Forelimb muscle (tissue), 1 donor: ENCODE measurements around the gene RANBP3L. TPM values are rescaled to one million over a fixed set of nuclear protein-coding genes. Genes with fewer than 3 reads are reported as not detected.
"Not testable (repeated sequence)": the region's sequence is repeated elsewhere in the genome, so short reads cannot be mapped to it uniquely, and the experiment has no call there.

Experiments
- DNase-seq: peaks from one replicate; pipeline ENCODE4 v3.0.0-alpha.2; 2013; ENCODE audit warnings: low read depth
- polyA plus RNA-seq: library from polyadenylated mRNA; unstranded; fragments of 120-200 nt; gene quantifications from one replicate; pipeline ENCODE4 v1.2.1, GENCODE V29; 2013; ENCODE audit not compliant: insufficient read length

Gene RANBP3L
- 0.47 TPM for polyA plus RNA-seq

DNA sequence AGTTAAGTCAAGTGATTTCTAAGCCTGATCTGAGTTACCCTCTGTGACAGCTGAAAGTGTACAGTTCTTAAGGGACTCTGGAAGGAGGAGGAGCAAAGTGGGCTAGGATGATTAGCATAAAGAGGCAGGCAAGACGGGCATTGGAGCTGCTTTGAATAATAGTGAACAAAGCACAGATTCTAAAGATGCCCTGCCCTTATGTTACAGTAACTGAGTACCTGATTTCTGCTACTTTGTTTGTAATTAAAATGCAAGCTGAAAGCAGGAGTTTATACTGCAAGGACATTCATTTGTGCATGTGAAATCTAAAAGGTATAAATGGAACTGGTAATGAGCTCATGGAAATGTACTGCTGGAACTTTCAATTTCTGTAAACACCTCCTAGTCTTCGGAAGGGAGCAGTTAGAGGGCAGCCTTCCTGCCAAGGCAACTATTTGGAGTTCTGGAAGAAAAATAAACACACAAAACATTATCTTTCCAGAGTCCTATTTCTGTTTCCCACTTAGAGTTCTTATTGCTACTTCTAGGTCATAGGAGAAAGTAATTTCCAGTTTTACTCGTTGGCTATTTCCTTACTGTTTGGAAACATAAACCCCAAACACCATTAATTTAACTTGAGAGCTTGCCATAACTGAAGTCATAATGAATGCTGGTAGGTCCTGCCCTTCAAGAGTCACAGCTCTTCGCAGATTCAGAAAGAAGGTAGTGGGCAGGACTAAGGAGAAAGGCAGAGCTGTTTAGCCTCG is at the start of gene RANBP3L:
Gene RANBP3L, minus strand, starts transcription at position 45 of the 746 bp plus-strand sequence. CDS start 486 bp downstream, outside the sequence.
- DNase-seq: peak; percentile 22

DNA sequence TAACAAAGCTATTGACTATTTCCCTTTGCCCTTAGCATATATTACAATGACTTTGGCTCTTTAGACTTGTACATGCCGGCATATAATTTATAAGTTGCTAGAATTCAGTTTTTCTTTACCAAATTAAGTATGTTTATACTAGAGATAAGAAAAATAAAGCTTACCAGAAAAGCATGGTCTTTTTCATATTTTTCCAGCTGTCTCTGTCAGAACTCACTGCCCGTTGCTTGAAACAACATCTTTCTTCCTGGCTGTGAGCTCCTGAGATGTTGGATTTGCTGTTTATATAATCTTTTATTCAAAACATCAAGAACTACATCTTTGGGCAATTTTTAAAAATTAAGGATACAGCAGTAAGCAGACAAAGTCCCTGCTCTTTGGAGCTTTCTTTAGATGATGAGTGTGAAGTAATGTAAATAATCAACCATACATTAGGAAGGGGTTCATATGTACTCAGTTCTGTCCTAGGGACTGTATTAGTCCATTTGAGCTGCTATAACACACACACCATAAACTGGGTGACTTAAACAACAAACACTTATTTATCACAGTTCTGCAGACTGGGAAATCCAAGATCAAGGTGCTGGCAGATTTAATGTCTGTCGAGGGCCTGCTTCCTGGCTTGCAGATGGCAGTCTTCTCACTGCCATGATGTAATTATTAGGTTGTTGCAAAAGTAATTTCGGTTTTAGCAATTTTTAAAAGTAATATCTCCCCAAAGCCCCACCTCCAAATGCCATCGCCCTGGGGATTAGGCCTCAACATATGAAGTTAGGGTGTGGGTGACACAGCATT is 45.4 kb upstream of the RANBP3L start:
- DNase-seq: no peak

GRCh38 chr5:36344899-36345298 is 43.2 kb upstream of the RANBP3L start:
- no peak for DNase-seq

- DNase-seq: not testable (repeated sequence)
Measured at GRCh38 chr5:36341720-36342119, 40.0 kb upstream of the RANBP3L start.

GRCh38 chr5:36337597-36337996 is 35.9 kb upstream of the RANBP3L start:
- no peak for DNase-seq

DNA sequence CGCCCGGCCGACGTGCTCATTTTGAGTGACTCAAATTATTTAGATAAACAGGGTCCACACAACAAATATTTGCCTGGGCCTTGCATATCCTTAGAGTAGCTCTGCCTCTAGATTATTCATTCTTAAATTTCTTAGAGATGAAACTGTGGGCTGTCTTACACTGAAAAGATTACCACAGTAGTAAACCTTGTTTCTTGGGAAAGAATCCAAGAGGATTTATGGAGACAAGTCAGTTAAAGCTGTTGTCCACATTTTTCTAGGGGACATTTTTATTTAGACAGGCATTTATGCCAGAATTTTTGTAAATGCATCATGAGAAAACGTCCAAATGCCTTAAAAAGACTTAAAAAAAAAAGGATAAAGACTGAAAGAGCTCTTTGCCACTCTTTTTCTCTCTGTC is 32.6 kb upstream of the RANBP3L start:
- no peak for DNase-seq

DNA sequence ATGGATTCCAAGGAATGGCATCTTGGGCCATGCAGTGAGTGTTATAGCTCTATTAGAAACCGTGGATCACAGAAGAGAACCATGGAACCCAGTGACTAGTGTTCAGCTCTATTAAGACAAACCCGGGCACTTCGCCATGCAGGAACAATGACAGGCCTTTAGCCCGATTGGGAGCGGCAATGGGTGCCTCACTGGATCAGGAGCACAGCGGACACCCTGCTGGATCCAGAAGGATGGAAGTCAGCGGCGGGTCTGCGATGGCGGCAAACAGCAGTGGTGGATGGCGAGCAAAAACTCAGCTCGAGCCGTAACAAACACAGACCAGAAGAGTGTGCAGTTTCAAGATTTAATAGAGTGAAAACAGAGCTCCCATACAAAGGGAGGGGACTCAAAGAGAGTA is 31.0 kb upstream of the RANBP3L start:
- DNase-seq: not testable (repeated sequence)

- no peak for DNase-seq
Measured at GRCh38 chr5:36325196-36325595, 23.5 kb upstream of the RANBP3L start.

- DNase-seq: no peak
Measured at GRCh38 chr5:36323926-36324781, 22.5 kb upstream of the RANBP3L start.

DNA sequence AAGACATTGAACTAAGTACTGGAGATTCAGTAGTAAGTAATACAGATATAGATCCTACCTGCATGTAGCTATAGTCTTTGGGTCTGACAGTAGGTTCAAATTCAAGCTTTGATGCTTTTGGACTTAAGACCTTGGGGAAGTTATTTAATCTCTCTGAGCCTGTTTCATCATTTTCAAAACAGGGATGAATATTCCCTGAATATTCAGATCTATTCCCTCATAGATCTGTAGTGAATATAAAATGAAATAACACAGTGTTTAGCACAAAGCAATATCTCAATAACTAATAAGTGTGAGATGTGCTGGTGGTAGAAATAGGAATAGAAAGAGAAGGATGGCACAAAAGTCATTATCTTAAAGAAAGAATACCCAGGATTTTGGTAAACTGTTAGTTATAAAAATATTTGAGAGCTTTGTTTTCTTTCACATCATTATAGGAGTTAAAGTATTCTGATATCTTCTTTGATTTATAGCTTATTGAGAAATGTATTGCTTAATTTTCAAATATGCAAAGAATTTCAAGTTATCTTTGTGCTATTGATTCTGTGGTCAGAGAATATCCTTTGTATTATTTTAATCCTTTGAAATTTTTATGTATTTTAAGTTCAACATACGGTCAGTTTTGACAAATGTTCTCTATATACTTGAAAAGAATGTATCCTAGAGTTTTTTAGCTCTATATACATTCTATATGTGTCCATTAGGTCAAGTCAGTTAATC is 11.4 kb upstream of the RANBP3L start:
- no peak for DNase-seq

- no peak for DNase-seq
Measured at GRCh38 chr5:36311956-36312355, 10.3 kb upstream of the RANBP3L start.

GRCh38 chr5:36310138-36310537 is 8.4 kb upstream of the RANBP3L start:
- DNase-seq: no peak

DNA sequence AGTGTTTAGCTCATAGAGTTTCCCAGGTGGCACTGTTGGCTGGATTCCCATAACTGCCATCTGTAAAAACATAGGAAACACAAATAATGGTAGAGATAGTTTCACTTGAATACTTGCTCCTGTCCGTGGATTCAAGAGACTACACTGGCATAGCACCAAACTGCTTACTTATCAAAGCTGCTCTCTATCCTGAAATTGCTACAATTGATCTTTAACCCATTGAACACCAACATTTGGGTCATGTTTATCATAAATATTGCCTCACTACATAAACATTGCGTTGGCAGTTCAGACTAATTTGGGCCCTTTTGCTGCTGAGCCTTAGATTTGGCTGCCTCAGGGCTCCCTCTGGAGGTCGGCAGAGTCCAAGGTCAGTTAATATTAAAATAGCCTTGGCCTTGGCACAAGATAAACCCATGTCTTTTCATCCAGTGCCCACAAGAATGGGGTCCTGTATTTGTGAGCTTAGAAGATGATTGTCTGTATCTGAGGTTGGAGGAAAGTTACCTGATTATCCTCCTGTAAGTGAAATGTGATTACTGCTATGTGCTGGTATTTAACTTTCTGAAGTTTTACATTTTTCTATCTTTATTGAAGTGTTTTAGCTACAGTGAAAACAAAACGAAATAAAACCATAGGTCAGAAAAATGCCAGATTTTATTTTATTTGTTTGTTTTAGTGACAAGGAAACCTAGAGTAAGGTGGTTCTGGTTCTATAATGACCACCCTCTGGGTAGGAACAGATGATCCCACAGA is 4.0 kb upstream of the RANBP3L start:
- peak; percentile 22 for DNase-seq

DNA sequence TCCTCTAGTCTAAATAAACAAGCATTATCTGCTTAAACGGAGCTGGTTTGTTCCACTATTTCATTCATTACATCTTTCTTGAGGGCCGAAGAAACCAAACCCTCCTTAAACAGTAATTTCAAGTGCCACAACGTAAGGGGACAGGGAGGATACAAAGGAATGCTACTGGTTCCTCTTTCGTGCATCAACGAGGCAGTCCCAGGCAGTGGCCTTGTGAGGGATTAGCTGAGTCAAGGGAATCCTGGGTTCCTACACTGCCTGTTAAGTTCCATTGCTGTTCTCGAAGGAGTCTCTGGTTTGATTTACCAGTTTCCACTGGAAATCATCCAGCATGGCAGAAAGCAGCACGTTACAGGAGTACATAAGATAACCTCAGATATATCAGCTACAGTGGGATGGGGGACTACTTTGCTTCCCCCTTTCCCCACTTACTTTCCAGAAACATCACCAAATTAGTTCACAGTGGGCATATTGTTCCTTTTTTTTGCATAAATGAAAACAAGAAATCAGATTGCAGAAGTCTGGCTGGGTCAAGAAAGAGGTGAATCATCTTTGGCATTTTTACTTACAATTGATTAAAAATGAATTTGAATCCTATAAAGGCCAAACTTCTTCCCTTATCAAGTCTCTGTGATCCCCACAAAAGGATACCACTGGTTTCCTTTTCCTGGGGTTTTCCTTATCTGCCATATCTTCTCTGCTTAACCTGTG is 2.5 kb upstream of the RANBP3L start:
- no peak for DNase-seq

- no peak for DNase-seq
Measured at GRCh38 chr5:36300927-36301540, 668 bp downstream of the RANBP3L start.

- peak; percentile 28 for DNase-seq
Measured at GRCh38 chr5:36300191-36300926, 1.3 kb downstream of the RANBP3L start.

DNA sequence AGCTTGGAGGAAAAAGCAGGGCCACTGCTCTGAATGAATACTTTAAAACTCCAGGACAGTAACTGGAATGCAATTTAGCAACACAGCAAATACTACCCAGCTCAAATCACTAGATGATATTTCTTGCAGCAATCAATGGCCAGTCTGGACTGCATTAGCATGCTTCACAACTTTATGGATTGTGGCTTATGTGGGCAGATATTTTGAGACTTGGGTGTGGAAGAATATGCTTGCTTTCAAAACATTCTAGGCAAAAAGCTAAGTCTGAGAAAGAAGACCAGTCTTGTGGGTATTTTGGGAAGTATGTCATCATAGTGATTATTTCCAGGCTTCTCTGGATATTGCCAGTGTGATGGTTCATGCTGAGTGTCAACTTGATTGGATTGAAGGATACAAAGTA is 3.1 kb downstream of the RANBP3L start:
- DNase-seq: no peak

- DNase-seq: no peak
Measured at GRCh38 chr5:36297653-36298052, 4.0 kb downstream of the RANBP3L start.
